ENCODE data around the gene ZG16B.

DNA sequence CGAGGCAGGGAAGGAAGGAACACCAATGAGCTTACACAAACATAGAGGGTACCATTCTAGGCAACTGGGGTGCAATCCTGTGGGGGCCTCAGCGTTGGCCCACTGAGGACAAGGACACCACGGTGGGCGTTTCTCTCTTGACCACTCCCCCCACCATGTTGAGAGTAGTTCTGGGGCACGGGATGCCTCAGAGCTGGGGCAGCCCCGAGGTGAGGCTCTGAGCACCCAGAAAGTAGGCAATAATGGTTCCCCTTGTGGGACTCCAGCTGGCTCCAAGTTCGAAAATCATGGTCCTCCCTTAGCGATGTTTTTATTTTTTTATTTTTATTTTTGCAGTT lies 8.0 kb upstream of the ZG16B start:
- TF ChIP-seq, protein P1, sequence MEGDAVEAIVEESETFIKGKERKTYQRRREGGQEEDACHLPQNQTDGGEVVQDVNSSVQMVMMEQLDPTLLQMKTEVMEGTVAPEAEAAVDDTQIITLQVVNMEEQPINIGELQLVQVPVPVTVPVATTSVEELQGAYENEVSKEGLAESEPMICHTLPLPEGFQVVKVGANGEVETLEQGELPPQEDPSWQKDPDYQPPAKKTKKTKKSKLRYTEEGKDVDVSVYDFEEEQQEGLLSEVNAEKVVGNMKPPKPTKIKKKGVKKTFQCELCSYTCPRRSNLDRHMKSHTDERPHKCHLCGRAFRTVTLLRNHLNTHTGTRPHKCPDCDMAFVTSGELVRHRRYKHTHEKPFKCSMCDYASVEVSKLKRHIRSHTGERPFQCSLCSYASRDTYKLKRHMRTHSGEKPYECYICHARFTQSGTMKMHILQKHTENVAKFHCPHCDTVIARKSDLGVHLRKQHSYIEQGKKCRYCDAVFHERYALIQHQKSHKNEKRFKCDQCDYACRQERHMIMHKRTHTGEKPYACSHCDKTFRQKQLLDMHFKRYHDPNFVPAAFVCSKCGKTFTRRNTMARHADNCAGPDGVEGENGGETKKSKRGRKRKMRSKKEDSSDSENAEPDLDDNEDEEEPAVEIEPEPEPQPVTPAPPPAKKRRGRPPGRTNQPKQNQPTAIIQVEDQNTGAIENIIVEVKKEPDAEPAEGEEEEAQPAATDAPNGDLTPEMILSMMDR (IDR thresholded peaks at IDR 0.05): no peak
- no peak for TF ChIP-seq POLR2A (IDR thresholded peaks at IDR 0.05)
